ENCODE data around the gene LRRC26. TPM values are rescaled to one million over a fixed set of nuclear protein-coding genes. Genes with fewer than 3 reads are reported as not detected.

LRRC26 gene
- total and polyA plus RNA-seq, 8 donors, result 1.00 to 440 (median 5.7) TPM; not detected in 2

GRCh38 chr9:137214620-137215019 is 44.8 kb upstream of the LRRC26 start:
- H3K27me3 ChIP-seq, result no peaks in the 10 kb centered on the region
- H3K36me3 ChIP-seq, result peaks cover 10 to 53% (median 30%) of the 10 kb centered on the region in 4 donors
- WGBS, 5 donors, result 92 to 97% (median 96%) methylated on average over 17 to 19 of the region's 19 CpGs
- peaks cover 14 to 35% (median 32%) of the 10 kb centered on the region in 4 donors for H3K4me1 ChIP-seq
- intact Hi-C loops (cut with DNase I; ENCODE audit: low total_unique reads), result no loop called here
- no peak overlapping the region for H3K4me3 ChIP-seq
- H3K9me3 ChIP-seq, result no peaks in the 10 kb centered on the region
- TF ChIP-seq CTCF (IDR thresholded peaks at IDR 0.05) (no peak), POLR2A (IDR thresholded peaks at IDR 0.05) (no peak), POLR2AphosphoS5 (IDR thresholded peaks at IDR 0.05) (no peak), EP300 (IDR thresholded peaks at IDR 0.05) (no peak)
- DNase-seq, result no peak
- no peak overlapping the region for H3K27ac ChIP-seq

GRCh38 chr9:137213160-137214060 is 43.6 kb upstream of the LRRC26 start:
- 83 to 89% (median 89%) methylated on average over 32 to 49 of the region's 49 CpGs for WGBS, 5 donors
- Histone ChIP-seq H3K4me1 (peaks cover 12 to 23% (median 20%) of the 10 kb centered on the region in 4 donors), H3K4me3 (no peak overlapping the region), H3K9me3 (no peaks in the 10 kb centered on the region), H3K36me3 (peaks cover 10 to 61% (median 40%) of the 10 kb centered on the region in 4 donors), H3K27me3 (no peaks in the 10 kb centered on the region), H3K27ac (no peak overlapping the region)
- no peak for DNase-seq
- TF ChIP-seq POLR2A (IDR thresholded peaks at IDR 0.05) (no peak), EP300 (IDR thresholded peaks at IDR 0.05) (no peak), POLR2AphosphoS5 (IDR thresholded peaks at IDR 0.05) (no peak), CTCF (IDR thresholded peaks at IDR 0.05) (no peak)
- intact Hi-C loops (cut with DNase I; ENCODE audit: low total_unique reads), result no loop called here

GRCh38 chr9:137212520-137212919 is 42.7 kb upstream of the LRRC26 start:
- no peak for TF ChIP-seq EP300 (IDR thresholded peaks at IDR 0.05)
- TF ChIP-seq POLR2AphosphoS5 (IDR thresholded peaks at IDR 0.05), result no peak
- no peak for TF ChIP-seq CTCF (IDR thresholded peaks at IDR 0.05)
- no peak for TF ChIP-seq POLR2A (IDR thresholded peaks at IDR 0.05)
- intact Hi-C loops (cut with DNase I; ENCODE audit: low total_unique reads), result no loop called here
- Histone ChIP-seq H3K27ac (no peak overlapping the region), H3K4me3 (no peak overlapping the region), H3K27me3 (no peaks in the 10 kb centered on the region), H3K9me3 (no peaks in the 10 kb centered on the region), H3K4me1 (peaks cover 9 to 14% (median 11%) of the 10 kb centered on the region in 4 donors), H3K36me3 (peaks cover 10 to 65% (median 41%) of the 10 kb centered on the region in 4 donors)
- WGBS, 5 donors, result 81 to 85% (median 84%) methylated on average over 21 of the region's 21 CpGs
- DNase-seq, result no peak

- 81 to 92% (median 88%) methylated on average over 9 to 13 of the region's 13 CpGs for WGBS, 5 donors
- no peaks in the 10 kb centered on the region for H3K9me3 ChIP-seq
- H3K4me1 ChIP-seq, result peaks cover 8 to 11% (median 10%) of the 10 kb centered on the region in 4 donors
- H3K27ac ChIP-seq, result no peak overlapping the region
- peaks cover 10 to 63% (median 41%) of the 10 kb centered on the region in 4 donors for H3K36me3 ChIP-seq
- no peak for DNase-seq
- intact Hi-C loops (cut with DNase I; ENCODE audit: low total_unique reads), result no loop called here
- no peaks in the 10 kb centered on the region for H3K27me3 ChIP-seq
- no peak for TF ChIP-seq POLR2AphosphoS5 (IDR thresholded peaks at IDR 0.05)
- no peak for TF ChIP-seq POLR2A (IDR thresholded peaks at IDR 0.05)
- no peak for TF ChIP-seq CTCF (IDR thresholded peaks at IDR 0.05)
- TF ChIP-seq EP300 (IDR thresholded peaks at IDR 0.05), result no peak
- H3K4me3 ChIP-seq, result no peak overlapping the region
These were observed 41.7 kb upstream of the LRRC26 start for GRCh38 chr9:137211532-137211931.

All from stomach (tissue), 9 donors.